ENCODE measurements around the gene SLC12A7. TPM values are rescaled to one million over a fixed set of nuclear protein-coding genes. Genes with fewer than 3 reads are reported as not detected.
"Not testable (repeated sequence)": the region's sequence is repeated elsewhere in the genome, so short reads cannot be mapped to it uniquely, and the experiment has no call there.

The SLC12A7 gene
- total RNA-seq, 1 experiment from 2014 or later, result 30.8 TPM

DNA sequence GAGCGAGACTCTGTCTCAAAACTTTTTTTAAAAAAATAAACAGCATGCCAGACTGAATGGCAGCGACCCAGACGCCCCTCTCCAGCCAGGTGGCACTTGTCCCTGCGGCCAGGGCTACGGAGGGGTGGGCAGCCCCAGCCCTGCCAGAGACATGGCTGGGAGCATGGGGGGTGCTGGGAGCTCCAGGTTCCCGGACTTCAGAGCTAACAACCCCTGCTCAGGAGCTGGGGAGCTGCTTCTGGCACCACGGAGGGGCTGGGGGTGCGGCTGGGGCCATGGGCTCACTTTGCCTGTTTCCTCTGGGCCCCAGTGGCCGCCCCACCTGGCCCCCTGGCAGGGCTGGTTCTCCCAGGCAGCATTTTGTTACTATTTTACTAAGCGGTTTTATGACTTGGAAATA, 49.9 kb downstream of the SLC12A7 start:
- no peak for DNase-seq
- peaks cover 7 to 42% (median 14%) of the 10 kb centered on the region in 3 experiments; a peak in 6 of 7 replicates for H3K36me3 Mint-ChIP-seq (ENCODE audit: insufficient read depth in 1 of 3, low read depth in 3 of 3)
- H3K27ac Mint-ChIP-seq, result 0 out of 7 replicates have a peak overlapping the region, but pooled peaks of 1 of the 3 experiments have one; percentile 61
- H4K8ac ChIP-seq (replicated peaks; ENCODE audit: insufficient read length, low read depth, low read length), result no peak overlapping the region
- no peak overlapping the region for H2AFZ ChIP-seq (ENCODE audit: low read length)
- no peak overlapping the region for H3K56ac ChIP-seq (ENCODE audit: insufficient read length, low read depth, low read length)
- no peaks in the 10 kb centered on the region for H3K79me1 ChIP-seq (ENCODE audit: insufficient read depth, low read depth, low read length, poor library complexity, severe bottlenecking)
- H3K9ac ChIP-seq (ENCODE audit: extremely low read depth, insufficient read length, low read length), result no peak overlapping the region
- H3T11ph ChIP-seq (ENCODE audit: low read length), result no peak overlapping the region
- H3K4me1 Mint-ChIP-seq, result no peaks in the 10 kb centered on the region
- no peaks in the 10 kb centered on the region for H3K79me2 ChIP-seq (ENCODE audit: insufficient read depth, low read length)
- no peak overlapping the region for H3K27ac ChIP-seq (ENCODE audit: insufficient read length, low read depth, low read length)
- H2BK20ac ChIP-seq (ENCODE audit: low read depth, low read length, poor library complexity, severe bottlenecking), result no peak overlapping the region
- H3K18ac ChIP-seq (ENCODE audit: insufficient read length, low read depth, low read length), result no peak overlapping the region
- H3K23me2 ChIP-seq (ENCODE audit: insufficient read length, low read depth, low read length, poor library complexity, severe bottlenecking), result no peaks in the 10 kb centered on the region
- no peak overlapping the region for H3K4ac ChIP-seq (ENCODE audit: low read depth, low read length)
- H3K4me3 Mint-ChIP-seq, result no peak overlapping the region
- H2BK15ac ChIP-seq (ENCODE audit: low read depth, low read length), result no peak overlapping the region
- TF ChIP-seq, protein P1, sequence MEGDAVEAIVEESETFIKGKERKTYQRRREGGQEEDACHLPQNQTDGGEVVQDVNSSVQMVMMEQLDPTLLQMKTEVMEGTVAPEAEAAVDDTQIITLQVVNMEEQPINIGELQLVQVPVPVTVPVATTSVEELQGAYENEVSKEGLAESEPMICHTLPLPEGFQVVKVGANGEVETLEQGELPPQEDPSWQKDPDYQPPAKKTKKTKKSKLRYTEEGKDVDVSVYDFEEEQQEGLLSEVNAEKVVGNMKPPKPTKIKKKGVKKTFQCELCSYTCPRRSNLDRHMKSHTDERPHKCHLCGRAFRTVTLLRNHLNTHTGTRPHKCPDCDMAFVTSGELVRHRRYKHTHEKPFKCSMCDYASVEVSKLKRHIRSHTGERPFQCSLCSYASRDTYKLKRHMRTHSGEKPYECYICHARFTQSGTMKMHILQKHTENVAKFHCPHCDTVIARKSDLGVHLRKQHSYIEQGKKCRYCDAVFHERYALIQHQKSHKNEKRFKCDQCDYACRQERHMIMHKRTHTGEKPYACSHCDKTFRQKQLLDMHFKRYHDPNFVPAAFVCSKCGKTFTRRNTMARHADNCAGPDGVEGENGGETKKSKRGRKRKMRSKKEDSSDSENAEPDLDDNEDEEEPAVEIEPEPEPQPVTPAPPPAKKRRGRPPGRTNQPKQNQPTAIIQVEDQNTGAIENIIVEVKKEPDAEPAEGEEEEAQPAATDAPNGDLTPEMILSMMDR (conservative IDR thresholded peaks at IDR 0.05), result no peak
- no peak overlapping the region for H4K91ac ChIP-seq (ENCODE audit: insufficient read length, low read depth, low read length)
- no peak overlapping the region for H3K23ac ChIP-seq (ENCODE audit: insufficient read length, low read depth, low read length)
- H3K14ac ChIP-seq (ENCODE audit: insufficient read depth, low read length), result no peak overlapping the region
- no peak overlapping the region for H2BK120ac ChIP-seq (ENCODE audit: low read depth, low read length, poor library complexity, severe bottlenecking)
- H3K27me3 Mint-ChIP-seq (ENCODE audit: low read depth), result no peaks in the 10 kb centered on the region
- H3K9me3 ChIP-seq (ENCODE audit: control insufficient read depth, low read depth, low read length), result no peaks in the 10 kb centered on the region
- H4K5ac ChIP-seq (ENCODE audit: insufficient read length, low read depth, low read length), result no peak overlapping the region
- no peak overlapping the region for H3K4me2 ChIP-seq (ENCODE audit: insufficient read depth, insufficient read length, low read length)
- no peaks in the 10 kb centered on the region for H3K27me3 ChIP-seq (ENCODE audit: insufficient read depth, low read length)
- H3K9me3 Mint-ChIP-seq, result no peaks in the 10 kb centered on the region
- no peak overlapping the region for H2BK5ac ChIP-seq (ENCODE audit: insufficient read length, low read length)
- no CpG with 5 or more reads among the region's 10 CpGs for WGBS (ENCODE audit: extremely low coverage, insufficient read length, low lambda C conversion rate)
- no peaks in the 10 kb centered on the region for H3K4me1 ChIP-seq (ENCODE audit: insufficient read depth, low read length)
- H2BK12ac ChIP-seq (ENCODE audit: insufficient read length, low read depth, low read length), result no peak overlapping the region
- H2AK5ac ChIP-seq (ENCODE audit: insufficient read length, low read length), result no peak overlapping the region
- H4K20me1 ChIP-seq (ENCODE audit: control insufficient read depth, insufficient read depth, insufficient read length), result no peaks in the 10 kb centered on the region

- not testable (repeated sequence) for H2AK5ac ChIP-seq (ENCODE audit: insufficient read length, low read length); DNase-seq; H3K56ac ChIP-seq (ENCODE audit: insufficient read length, low read depth, low read length); H3K79me1 ChIP-seq (ENCODE audit: insufficient read depth, low read depth, low read length, poor library complexity, severe bottlenecking); H3K4me1 ChIP-seq (ENCODE audit: insufficient read depth, low read length); H3K4ac ChIP-seq (ENCODE audit: low read depth, low read length); H3K4me3 Mint-ChIP-seq; H2BK12ac ChIP-seq (ENCODE audit: insufficient read length, low read depth, low read length); H2BK5ac ChIP-seq (ENCODE audit: insufficient read length, low read length); H2AFZ ChIP-seq (ENCODE audit: low read length); H4K91ac ChIP-seq (ENCODE audit: insufficient read length, low read depth, low read length); H3K27ac Mint-ChIP-seq; H3K79me2 ChIP-seq (ENCODE audit: insufficient read depth, low read length); H4K20me1 ChIP-seq (ENCODE audit: control insufficient read depth, insufficient read depth, insufficient read length); H3K27ac ChIP-seq (ENCODE audit: insufficient read length, low read depth, low read length); H3K4me1 Mint-ChIP-seq; H3K23me2 ChIP-seq (ENCODE audit: insufficient read length, low read depth, low read length, poor library complexity, severe bottlenecking); H3K4me2 ChIP-seq (ENCODE audit: insufficient read depth, insufficient read length, low read length); H4K5ac ChIP-seq (ENCODE audit: insufficient read length, low read depth, low read length); H2BK120ac ChIP-seq (ENCODE audit: low read depth, low read length, poor library complexity, severe bottlenecking); H4K8ac ChIP-seq (replicated peaks; ENCODE audit: insufficient read length, low read depth, low read length); H3K14ac ChIP-seq (ENCODE audit: insufficient read depth, low read length); H2BK20ac ChIP-seq (ENCODE audit: low read depth, low read length, poor library complexity, severe bottlenecking); H3K18ac ChIP-seq (ENCODE audit: insufficient read length, low read depth, low read length); H3K27me3 ChIP-seq (ENCODE audit: insufficient read depth, low read length); H3K9me3 Mint-ChIP-seq; H2BK15ac ChIP-seq (ENCODE audit: low read depth, low read length); H3K27me3 Mint-ChIP-seq (ENCODE audit: low read depth); H3K23ac ChIP-seq (ENCODE audit: insufficient read length, low read depth, low read length); H3K9me3 ChIP-seq (ENCODE audit: control insufficient read depth, low read depth, low read length); H3K9ac ChIP-seq (ENCODE audit: extremely low read depth, insufficient read length, low read length); H3T11ph ChIP-seq (ENCODE audit: low read length)
- WGBS (ENCODE audit: extremely low coverage, insufficient read length, low lambda C conversion rate), result no CpG with 5 or more reads among the region's 43 CpGs
- peaks cover 7 to 39% (median 16%) of the 10 kb centered on the region in 3 experiments; a peak in 6 of 7 replicates for H3K36me3 Mint-ChIP-seq (ENCODE audit: insufficient read depth in 1 of 3, low read depth in 3 of 3)
Observed at GRCh38 chr5:1061292-1061691, 50.6 kb downstream of the SLC12A7 start.

Measured in H9 (cell line).